Prostate gland (tissue), 2 donors: ENCODE data around the gene ANXA9.

ENCODE experiments used
- POLR2A ChIP-seq: fragments of 450-650 bp; IDR thresholded peaks from one replicate; pipeline ENCODE4 v1.6.1; 2016; ENCODE audit warnings: antibody characterized with exemption, mild to moderate bottlenecking
- TF ChIP-seq, protein P1 (sequence below), 4 experiments: fragments of 200-600 bp in 2 of 4; fragments of 450-650 bp in 2 of 4; sonication (generic) in 2 of 4; IDR thresholded peaks; 1 replicate in 3 of 4; 2 replicates in 1 of 4; pipeline ENCODE4 v1.5.1; 2016 to 2019; ENCODE audit warnings: antibody characterized with exemption in 4 of 4, mild to moderate bottlenecking in 2 of 4, moderate library complexity in 2 of 4

DNA sequence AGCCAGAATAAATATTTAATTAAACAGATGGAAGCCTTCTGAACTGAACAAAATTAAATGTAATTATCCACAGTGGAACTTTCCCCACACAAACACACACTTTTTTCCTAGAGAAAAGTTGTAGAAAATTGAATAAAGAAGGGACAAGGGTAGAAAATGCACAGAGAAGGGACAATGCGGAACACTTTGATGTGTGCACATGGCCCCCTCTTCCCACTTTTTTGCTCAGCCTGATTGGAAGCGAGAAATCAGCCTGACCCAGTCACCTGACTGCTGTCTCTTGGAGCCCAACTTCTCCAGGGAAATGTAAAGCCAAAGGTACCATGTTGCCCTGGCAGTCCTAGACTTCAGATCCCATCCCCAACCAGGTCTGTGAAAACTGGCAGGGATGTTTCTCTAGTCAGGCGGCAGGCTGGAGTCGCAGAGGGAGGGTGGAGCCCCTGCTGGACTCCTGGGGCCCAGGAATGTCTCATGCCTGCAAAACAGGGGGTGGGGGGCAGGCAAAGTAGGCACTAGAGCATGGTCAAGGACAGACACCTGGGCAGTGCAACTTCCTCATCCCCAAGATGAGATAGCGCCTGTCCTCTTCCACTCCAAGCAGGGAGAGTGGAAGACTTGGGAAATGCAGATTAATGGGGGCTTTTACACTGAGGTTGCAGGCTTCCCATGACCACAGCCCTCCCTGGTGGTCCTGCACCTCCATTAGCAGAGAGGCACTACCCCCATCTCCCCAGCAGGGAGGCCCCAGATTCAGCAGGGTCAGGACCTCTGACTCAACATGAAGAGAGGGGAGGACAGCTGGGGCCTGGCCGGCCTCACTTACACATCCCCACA lies 10.3 kb upstream of the ANXA9 start:
- no peak for TF ChIP-seq POLR2A
- TF ChIP-seq, protein P1, sequence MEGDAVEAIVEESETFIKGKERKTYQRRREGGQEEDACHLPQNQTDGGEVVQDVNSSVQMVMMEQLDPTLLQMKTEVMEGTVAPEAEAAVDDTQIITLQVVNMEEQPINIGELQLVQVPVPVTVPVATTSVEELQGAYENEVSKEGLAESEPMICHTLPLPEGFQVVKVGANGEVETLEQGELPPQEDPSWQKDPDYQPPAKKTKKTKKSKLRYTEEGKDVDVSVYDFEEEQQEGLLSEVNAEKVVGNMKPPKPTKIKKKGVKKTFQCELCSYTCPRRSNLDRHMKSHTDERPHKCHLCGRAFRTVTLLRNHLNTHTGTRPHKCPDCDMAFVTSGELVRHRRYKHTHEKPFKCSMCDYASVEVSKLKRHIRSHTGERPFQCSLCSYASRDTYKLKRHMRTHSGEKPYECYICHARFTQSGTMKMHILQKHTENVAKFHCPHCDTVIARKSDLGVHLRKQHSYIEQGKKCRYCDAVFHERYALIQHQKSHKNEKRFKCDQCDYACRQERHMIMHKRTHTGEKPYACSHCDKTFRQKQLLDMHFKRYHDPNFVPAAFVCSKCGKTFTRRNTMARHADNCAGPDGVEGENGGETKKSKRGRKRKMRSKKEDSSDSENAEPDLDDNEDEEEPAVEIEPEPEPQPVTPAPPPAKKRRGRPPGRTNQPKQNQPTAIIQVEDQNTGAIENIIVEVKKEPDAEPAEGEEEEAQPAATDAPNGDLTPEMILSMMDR (IDR thresholded peaks at IDR 0.05) = no peak
